Naive B cell (primary cell): ENCODE results near the gene SMAD9. TPM values are rescaled to one million over a fixed set of nuclear protein-coding genes. Genes with fewer than 3 reads are reported as not detected.

Experiments used
- ATAC-seq, 2 donors: fragments of 150-1000 bp; cut with Tn5 transposase; 2 replicates each; pipeline ENCODE4 v1.10.0; 2021; ENCODE audit warnings: low read depth in 2 of 2, mild to moderate bottlenecking in 2 of 2, moderate library complexity in 2 of 2
- DNase-seq: peaks from one replicate; pipeline ENCODE4 v3.0.0; 2022
- H3K27ac Mint-ChIP-seq, 6 donors: one replicate each; pipeline ENCODE4 v1.8.0; 2020 to 2022; ENCODE audit warnings: mild to moderate bottlenecking in 6 of 6, mixed read lengths in 6 of 6, moderate library complexity in 5 of 6, inconsistent platforms in 2 of 6
- H3K27me3 Mint-ChIP-seq, 3 donors: one replicate each; pipeline ENCODE4 v1.8.0; 2021 to 2022; ENCODE audit warnings: mixed read lengths in 3 of 3, mild to moderate bottlenecking in 1 of 3
- H3K36me3 Mint-ChIP-seq, 2 donors: one replicate each; pipeline ENCODE4 v1.8.0; 2020 to 2022; ENCODE audit warnings: mixed read lengths in 2 of 2, inconsistent platforms in 1 of 2, mild to moderate bottlenecking in 1 of 2
- H3K4me1 Mint-ChIP-seq, 3 donors: one replicate each; pipeline ENCODE4 v1.8.0; 2020 to 2022; ENCODE audit warnings: mixed read lengths in 3 of 3, inconsistent platforms in 1 of 3, mild to moderate bottlenecking in 1 of 3, moderate library complexity in 1 of 3
- H3K4me3 Mint-ChIP-seq, 8 donors: one replicate each; pipeline ENCODE4 v1.8.0; 2020 to 2022; ENCODE audit warnings: mild to moderate bottlenecking in 8 of 8, mixed read lengths in 8 of 8, moderate library complexity in 8 of 8, inconsistent platforms in 2 of 8
- H3K9me3 Mint-ChIP-seq, 7 donors: one replicate each; pipeline ENCODE4 v1.8.0; 2020 to 2022; ENCODE audit warnings: mixed read lengths in 7 of 7, mild to moderate bottlenecking in 5 of 7, inconsistent platforms in 2 of 7, moderate library complexity in 1 of 7
- polyA plus RNA-seq, 6 donors: library from polyadenylated mRNA; unstranded; fragments of 300-500 nt; fragmentation: Illumina TruSeq; gene quantifications; one replicate each; pipeline ENCODE4 v1.2.3, GENCODE V29; 2021; ENCODE audit warnings: low read depth in 6 of 6

Gene SMAD9
- polyA plus RNA-seq, 6 donors from 2014 or later, result 0.07 to 0.09 (median 0.07) TPM; not detected in 3

DNA sequence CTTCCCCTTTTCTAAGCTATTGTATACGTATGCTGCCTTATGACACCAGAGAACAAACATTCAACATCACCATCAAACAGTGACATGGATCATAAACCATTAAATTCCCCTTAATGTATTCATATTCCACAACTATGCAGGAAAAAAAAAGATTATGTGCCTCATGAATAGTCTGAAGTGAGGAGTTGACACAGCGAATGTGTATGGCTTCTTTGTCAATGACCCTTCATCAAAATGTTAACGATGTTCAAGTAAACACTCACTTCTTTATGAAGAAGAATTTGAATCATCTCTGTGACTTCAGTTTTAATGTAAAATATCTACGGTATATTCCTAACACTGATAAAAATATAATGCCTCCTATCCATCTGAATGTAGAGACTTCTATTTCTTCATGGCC lies 44.6 kb downstream of the SMAD9 start:
- Mint-ChIP-seq H3K4me3 (no peak overlapping the region), H3K9me3 (no peaks in the 10 kb centered on the region), H3K27ac (no peak overlapping the region), H3K36me3 (no peaks in the 10 kb centered on the region), H3K4me1 (no peaks in the 10 kb centered on the region), H3K27me3 (peaks cover 7 to 29% (median 23%) of the 10 kb centered on the region in 3 donors)
- ATAC-seq (no peak), DNase-seq (no peak)

DNA sequence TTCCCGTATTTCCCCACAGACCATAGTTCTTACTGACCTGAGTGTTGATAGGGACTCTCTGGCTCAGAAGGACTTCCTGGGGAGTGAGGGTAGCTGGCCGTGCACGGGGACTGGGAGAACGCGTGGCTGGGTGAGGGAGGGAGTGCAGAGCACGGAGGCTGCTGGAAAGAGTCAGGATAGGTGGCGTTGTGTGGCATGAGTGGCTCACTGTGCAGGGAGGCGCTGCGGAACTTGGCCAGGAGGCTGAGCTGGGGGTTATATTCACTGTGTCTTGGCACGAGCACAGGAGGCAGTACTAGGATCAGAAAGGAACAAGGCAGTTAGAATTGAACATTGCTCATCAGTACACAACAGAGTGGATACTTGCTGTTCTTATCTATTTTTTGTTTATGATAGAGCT lies 47.4 kb downstream of the SMAD9 start:
- H3K27ac Mint-ChIP-seq, result peak overlapping the region in 1 of 6 donors; percentile 6
- no peaks in the 10 kb centered on the region for H3K4me1 Mint-ChIP-seq
- H3K4me3 Mint-ChIP-seq, result no peak overlapping the region
- ATAC-seq (no peak), DNase-seq (no peak)
- H3K9me3 Mint-ChIP-seq, result no peaks in the 10 kb centered on the region
- H3K27me3 Mint-ChIP-seq, result peaks cover 11 to 19% (median 16%) of the 10 kb centered on the region in 3 donors
- H3K36me3 Mint-ChIP-seq, result no peaks in the 10 kb centered on the region

DNA sequence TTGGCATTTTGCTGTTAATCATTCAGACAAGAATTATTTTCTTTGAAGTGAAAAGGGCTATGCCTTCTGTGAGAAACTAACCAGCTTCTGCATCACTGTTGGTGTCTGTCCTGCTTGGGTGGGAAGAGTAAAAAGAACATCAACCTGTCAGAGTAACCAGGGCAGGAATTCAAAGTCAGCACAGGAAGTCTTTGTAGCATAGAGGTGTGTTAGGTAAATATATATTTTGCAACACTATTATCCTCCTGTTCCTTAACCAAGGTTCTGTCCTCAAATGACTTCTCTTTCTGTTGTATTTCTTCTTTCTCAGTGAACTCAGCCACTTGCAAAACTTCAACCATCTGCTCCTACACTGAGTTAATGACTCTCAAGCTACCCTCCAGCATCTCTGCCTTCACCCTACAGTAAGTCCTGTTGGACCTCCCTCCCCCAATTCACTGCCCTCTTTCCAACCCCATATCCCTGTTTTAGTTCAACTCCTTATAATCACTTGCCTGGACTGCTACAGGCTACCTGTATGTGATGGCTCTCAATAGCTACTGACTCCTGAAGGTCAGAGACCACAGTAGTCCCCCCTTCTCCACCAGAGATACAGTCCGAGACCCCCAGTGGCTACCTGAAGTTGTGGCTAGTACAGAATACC lies 49.9 kb downstream of the SMAD9 start:
- DNase-seq (no peak), ATAC-seq (no peak)
- H3K4me3 Mint-ChIP-seq, result no peak overlapping the region
- H3K9me3 Mint-ChIP-seq, result no peaks in the 10 kb centered on the region
- H3K27ac Mint-ChIP-seq, result no peak overlapping the region
- no peaks in the 10 kb centered on the region for H3K4me1 Mint-ChIP-seq
- peaks cover 16 to 24% (median 23%) of the 10 kb centered on the region in 3 donors for H3K27me3 Mint-ChIP-seq
- H3K36me3 Mint-ChIP-seq, result no peaks in the 10 kb centered on the region

DNA sequence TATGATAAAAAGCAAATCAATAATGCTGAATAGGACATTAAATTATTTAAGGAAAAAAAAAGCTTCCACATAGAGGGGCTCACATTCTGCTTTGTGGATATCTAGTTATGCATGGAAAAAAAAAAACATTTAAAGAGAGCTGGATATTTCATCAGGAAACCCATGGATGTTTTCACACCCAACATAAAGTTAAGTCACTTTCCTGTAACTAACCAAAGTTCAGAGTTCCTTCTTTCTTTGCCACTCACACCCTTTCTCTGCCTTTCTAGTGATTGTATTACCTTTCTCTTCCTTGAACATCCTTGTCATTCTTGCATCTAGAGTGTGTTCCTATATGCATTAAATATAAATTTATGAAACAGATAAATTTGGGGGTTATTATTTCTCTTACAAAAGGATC lies 53.8 kb downstream of the SMAD9 start:
- DNase-seq, result no peak
- no peak overlapping the region for H3K4me3 Mint-ChIP-seq
- no peak for ATAC-seq
- H3K9me3 Mint-ChIP-seq, result no peaks in the 10 kb centered on the region
- H3K4me1 Mint-ChIP-seq, result no peaks in the 10 kb centered on the region
- H3K27ac Mint-ChIP-seq, result no peak overlapping the region
- peaks cover 26 to 41% (median 41%) of the 10 kb centered on the region in 3 donors for H3K27me3 Mint-ChIP-seq
- no peaks in the 10 kb centered on the region for H3K36me3 Mint-ChIP-seq

DNA sequence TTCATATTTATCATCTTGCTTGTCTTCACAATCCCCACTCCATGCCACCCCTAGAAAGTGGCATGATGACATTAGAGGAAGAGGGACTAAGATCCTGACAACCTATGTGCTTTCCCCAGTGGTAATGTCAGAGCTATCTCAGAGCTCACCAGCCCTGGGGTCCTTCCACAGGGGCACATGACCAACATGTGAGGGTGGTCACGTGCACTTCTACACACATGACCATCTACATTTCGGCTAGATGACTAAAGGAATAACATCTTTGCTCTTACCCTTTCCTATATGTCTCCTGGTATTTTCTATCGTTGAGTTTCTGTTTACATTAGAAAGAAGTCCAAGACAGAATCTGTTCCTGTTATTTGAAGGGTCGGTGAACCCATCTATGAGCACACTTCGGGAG lies 54.8 kb downstream of the SMAD9 start:
- ATAC-seq (no peak), DNase-seq (no peak)
- Mint-ChIP-seq H3K4me3 (no peak overlapping the region), H3K27me3 (peaks cover 30 to 41% (median 36%) of the 10 kb centered on the region in 3 donors), H3K4me1 (no peaks in the 10 kb centered on the region), H3K9me3 (no peaks in the 10 kb centered on the region), H3K36me3 (no peaks in the 10 kb centered on the region), H3K27ac (no peak overlapping the region)

DNA sequence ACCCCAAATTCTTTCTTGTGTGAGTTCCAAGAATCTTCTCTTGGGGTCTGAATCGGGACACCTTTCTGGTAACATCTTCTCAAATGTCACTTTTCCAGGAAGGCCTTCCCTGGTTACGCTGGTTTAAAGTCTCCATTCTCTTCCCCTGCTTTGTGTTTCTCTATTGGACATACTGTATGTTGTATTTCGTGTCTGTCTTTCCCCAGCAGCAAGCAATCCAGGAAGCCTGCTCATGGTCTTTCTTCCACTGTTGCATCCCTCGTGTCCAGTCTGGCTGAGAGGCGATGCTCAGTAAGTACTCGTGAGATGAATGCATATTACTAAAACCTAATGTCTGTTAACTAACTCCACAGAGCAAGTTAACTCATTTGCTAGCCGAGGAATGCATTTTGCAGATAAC lies 57.3 kb downstream of the SMAD9 start:
- no peak for DNase-seq
- Mint-ChIP-seq H3K27ac (no peak overlapping the region), H3K9me3 (no peaks in the 10 kb centered on the region), H3K36me3 (no peaks in the 10 kb centered on the region), H3K4me1 (no peaks in the 10 kb centered on the region), H3K4me3 (no peak overlapping the region), H3K27me3 (peaks cover 26 to 42% (median 33%) of the 10 kb centered on the region in 3 donors)
- no peak for ATAC-seq

DNA sequence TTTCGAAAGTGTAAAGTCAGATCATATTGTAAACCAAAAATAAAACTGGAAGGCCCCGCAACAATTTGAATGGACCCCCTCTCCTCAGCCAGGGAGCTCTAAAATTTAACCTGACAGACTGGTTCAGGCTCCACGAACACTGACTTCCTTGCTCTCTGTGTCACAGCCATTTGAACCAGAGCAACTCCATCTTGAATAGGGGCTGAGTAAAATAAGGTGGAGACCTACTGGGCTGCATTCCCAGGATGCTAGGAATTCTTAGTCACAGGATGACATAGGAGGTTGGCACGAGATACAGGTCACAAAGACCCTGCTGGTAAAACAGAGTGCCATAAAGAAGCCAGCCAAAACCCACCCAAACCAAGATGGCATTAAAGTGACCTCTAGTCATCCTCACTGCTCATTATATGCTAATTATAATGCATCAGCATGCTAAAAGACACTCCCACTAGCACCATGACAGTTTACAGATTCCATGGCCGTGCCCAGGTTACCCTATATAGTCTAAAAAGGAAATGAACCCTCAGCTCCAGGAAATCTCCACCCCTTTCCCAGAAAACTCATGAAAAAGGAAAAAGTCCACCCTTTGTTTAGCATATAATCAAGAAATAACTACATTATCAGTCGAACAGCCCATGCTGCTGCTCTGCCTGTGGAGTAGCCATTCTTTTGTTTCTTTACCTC lies 57.9 kb downstream of the SMAD9 start:
- H3K27ac Mint-ChIP-seq, result no peak overlapping the region
- ATAC-seq (no peak), DNase-seq (no peak)
- H3K36me3 Mint-ChIP-seq, result no peaks in the 10 kb centered on the region
- H3K4me3 Mint-ChIP-seq, result no peak overlapping the region
- no peaks in the 10 kb centered on the region for H3K4me1 Mint-ChIP-seq
- H3K27me3 Mint-ChIP-seq, result peaks cover 31 to 42% (median 33%) of the 10 kb centered on the region in 3 donors
- no peaks in the 10 kb centered on the region for H3K9me3 Mint-ChIP-seq

DNA sequence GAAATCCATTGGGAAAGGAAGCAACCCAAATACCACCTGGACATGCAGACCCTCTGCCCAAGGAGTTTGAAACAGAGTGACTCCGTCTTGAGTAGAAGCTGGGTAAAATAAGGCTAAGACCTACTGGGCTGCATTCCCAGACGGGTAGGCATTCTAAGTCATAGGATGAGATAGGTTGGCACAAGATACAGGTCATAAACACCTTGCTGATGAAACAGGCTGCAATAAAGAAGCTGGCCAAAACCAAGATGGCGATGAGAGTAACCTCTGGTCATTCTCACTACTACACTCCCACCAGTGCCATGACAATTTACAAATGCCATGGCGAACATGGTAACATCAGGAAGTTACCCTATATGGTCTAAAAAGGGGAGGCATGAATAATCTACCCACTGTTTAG lies 60.8 kb downstream of the SMAD9 start:
- Mint-ChIP-seq H3K27ac (no peak overlapping the region), H3K9me3 (no peaks in the 10 kb centered on the region), H3K4me1 (no peaks in the 10 kb centered on the region), H3K27me3 (peaks cover 24 to 34% (median 24%) of the 10 kb centered on the region in 3 donors), H3K36me3 (no peaks in the 10 kb centered on the region), H3K4me3 (no peak overlapping the region)
- ATAC-seq (no peak), DNase-seq (no peak)

DNA sequence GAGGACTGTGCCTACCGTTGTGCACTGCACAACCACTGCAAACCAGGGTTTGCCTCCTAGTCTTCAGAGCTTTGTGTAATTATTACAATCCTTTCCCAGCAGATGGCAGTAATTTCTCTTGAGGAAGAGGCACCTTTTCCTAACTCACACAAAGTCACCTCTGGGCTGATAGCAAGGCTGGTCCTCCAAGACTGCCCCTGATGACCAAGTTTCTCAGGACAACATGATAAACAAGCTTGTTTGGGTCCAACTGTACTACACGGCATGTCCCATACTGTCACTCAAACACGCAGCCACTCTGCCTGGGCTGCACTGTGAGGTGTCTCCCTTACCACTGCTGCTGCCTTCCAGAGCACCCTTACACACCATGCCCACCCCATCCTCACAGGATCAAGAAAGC lies 61.7 kb downstream of the SMAD9 start:
- Mint-ChIP-seq H3K27ac (peak overlapping the region in 1 of 6 donors; percentile 34), H3K9me3 (no peaks in the 10 kb centered on the region), H3K4me1 (no peaks in the 10 kb centered on the region), H3K4me3 (no peak overlapping the region), H3K27me3 (peaks cover 16 to 27% (median 22%) of the 10 kb centered on the region in 3 donors), H3K36me3 (no peaks in the 10 kb centered on the region)
- ATAC-seq (peak in 1 of 2 donors; percentile 33), DNase-seq (no peak)

DNA sequence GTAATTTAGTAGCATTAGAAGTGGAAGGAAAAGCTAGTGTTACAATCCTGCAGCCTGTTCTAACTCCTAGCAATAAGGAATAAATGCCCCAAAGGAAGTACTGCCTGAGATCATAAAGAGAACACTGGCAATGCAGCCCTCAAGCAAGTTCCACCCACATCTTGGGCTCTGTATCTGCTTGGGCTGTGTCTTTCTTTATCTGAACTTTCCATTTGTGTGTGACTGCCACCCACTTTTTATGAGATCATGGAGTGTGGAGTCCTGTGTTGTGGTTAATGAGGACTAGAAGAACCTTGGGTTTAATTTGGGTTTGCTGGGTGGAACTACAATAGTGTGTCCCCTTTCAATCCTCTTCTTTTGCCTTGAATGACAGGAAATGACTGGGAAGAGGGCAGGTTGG lies 62.8 kb downstream of the SMAD9 start:
- Mint-ChIP-seq H3K36me3 (no peaks in the 10 kb centered on the region), H3K9me3 (no peaks in the 10 kb centered on the region), H3K4me1 (no peaks in the 10 kb centered on the region), H3K4me3 (no peak overlapping the region), H3K27ac (peak overlapping the region in 1 of 6 donors; percentile 3), H3K27me3 (peaks cover 5 to 19% (median 15%) of the 10 kb centered on the region in 3 donors)
- ATAC-seq (no peak), DNase-seq (no peak)

DNA sequence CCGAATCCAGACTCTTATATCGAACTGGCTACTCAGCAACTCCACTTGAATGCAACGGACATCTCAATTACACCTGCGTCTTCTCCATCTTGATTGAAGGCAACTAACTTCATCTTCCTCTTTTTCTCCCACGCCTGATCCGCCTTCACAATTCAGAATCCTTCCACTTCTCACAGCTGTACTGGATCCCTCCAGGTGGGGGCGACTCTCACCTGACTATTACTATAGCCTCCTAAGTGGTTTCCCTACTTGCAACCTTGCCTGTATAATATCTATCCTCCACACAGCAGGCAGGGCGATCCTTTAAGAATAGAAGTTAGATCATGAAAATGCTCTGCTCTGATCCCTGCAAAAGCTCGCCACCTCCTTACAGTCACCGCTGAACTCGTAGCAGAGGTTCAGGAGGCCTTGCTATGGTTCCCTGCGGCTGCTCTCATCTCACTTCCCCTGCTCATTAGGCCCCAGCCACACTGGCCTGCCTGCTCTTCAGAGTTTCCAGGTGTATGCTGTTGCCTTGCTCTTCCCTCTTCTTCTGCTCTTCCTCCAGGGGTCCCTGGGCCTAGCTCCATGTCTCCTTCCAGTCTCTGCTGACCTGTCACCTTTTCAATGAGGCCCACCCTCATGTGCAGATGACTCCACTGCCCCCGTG lies 69.1 kb downstream of the SMAD9 start:
- H3K4me1 Mint-ChIP-seq, result no peaks in the 10 kb centered on the region
- peaks cover 4 to 13% (median 10%) of the 10 kb centered on the region in 3 donors for H3K27me3 Mint-ChIP-seq
- DNase-seq, result no peak
- ATAC-seq, result no peak
- H3K36me3 Mint-ChIP-seq, result no peaks in the 10 kb centered on the region
- H3K27ac Mint-ChIP-seq, result no peak overlapping the region
- peak overlapping the region in 1 of 8 donors; percentile 30 for H3K4me3 Mint-ChIP-seq
- no peaks in the 10 kb centered on the region for H3K9me3 Mint-ChIP-seq

DNA sequence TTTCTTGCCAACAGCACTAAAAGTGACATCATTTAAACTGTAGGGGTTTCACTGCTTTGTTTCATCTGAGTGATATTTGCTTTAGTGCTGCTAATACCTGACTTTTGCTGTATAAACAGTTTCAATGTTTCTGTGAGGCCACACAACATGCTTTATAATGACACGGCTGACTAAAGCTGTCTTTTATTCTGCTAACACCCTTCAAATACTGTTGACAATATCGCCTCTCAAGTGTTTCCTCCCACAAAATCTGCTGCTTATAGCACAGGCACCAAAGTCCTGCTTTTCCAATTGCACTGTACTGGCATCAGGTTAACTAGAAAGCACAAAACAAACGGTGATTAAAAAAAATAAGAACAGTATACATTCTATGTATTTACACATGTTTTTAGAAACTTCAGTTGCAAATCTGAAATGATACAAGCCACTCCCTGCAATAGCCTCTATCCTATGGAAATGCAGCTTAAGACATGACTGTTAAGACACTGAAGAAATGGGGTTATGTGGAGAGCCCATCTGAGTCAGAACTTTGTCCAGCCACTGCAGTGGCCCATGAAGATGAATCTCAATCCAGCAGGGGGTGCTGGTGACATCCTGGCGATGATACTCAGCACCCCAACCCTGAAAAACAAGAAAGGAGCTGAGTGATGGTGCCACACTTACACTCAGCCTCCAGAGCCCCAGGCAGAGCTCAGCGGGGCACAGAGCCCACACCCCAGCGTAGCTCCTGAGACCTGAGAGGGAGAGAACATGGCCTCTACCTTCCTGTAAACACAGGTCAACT lies 71.6 kb downstream of the SMAD9 start:
- no peaks in the 10 kb centered on the region for H3K36me3 Mint-ChIP-seq
- H3K9me3 Mint-ChIP-seq, result no peaks in the 10 kb centered on the region
- H3K4me3 Mint-ChIP-seq, result no peak overlapping the region
- H3K27ac Mint-ChIP-seq, result no peak overlapping the region
- no peak for ATAC-seq
- no peaks in the 10 kb centered on the region for H3K4me1 Mint-ChIP-seq
- no peak for DNase-seq
- H3K27me3 Mint-ChIP-seq, result peaks cover 4 to 13% (median 8%) of the 10 kb centered on the region in 3 donors

DNA sequence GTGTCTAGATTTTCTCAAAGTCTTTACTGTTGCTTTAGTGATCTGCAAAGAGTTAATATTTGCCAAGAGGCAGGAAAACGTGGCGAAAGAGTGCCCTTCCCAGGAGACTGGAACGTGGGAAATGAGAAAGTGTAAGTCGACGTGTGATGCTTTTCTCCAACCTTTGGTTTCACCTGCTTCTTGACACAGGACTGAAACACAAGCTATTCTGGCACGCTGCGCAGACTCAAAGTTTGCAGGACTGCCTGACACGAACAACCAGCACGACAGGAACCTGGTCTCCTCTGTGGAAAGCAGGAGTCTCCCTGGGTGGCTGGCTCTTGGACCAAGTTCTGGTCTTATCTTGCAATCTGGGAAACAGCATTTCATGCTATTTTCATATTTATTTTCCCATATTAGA lies 72.4 kb downstream of the SMAD9 start:
- no peak overlapping the region for H3K4me3 Mint-ChIP-seq
- DNase-seq (no peak), ATAC-seq (no peak)
- H3K36me3 Mint-ChIP-seq, result no peaks in the 10 kb centered on the region
- H3K4me1 Mint-ChIP-seq, result no peaks in the 10 kb centered on the region
- no peak overlapping the region for H3K27ac Mint-ChIP-seq
- H3K9me3 Mint-ChIP-seq, result no peaks in the 10 kb centered on the region
- peaks cover 4 to 13% (median 8%) of the 10 kb centered on the region in 3 donors for H3K27me3 Mint-ChIP-seq
